PFSK-1 (cell line): ENCODE results near the gene TMEM43.

Experiments
- FOXP2 ChIP-seq: optimal IDR thresholded peaks from 2 replicates; pipeline ENCODE3; 2011; ENCODE audit warnings: borderline replicate concordance, control low read depth, inconsistent platforms; ENCODE audit not compliant: insufficient read depth; ENCODE audit errors: extremely low read length, extremely low read depth
- TAF1 ChIP-seq: IDR thresholded peaks from 2 replicates; pipeline ENCODE4 v1.6.1; 2012; ENCODE audit warnings: low read length, control low read depth, borderline replicate concordance; ENCODE audit not compliant: insufficient read depth
- TF ChIP-seq, protein P1 (sequence below), 2 experiments: IDR thresholded peaks; 2 replicates each; pipeline versions ENCODE4 v1.6.1 to v1.8.0; 2011 to 2012; ENCODE audit warnings: low read depth in 2 of 2, low read length in 2 of 2, control low read depth in 1 of 2, inconsistent platforms in 1 of 2, mild to moderate bottlenecking in 1 of 2, moderate library complexity in 1 of 2; ENCODE audit not compliant: insufficient read depth in 1 of 2

DNA sequence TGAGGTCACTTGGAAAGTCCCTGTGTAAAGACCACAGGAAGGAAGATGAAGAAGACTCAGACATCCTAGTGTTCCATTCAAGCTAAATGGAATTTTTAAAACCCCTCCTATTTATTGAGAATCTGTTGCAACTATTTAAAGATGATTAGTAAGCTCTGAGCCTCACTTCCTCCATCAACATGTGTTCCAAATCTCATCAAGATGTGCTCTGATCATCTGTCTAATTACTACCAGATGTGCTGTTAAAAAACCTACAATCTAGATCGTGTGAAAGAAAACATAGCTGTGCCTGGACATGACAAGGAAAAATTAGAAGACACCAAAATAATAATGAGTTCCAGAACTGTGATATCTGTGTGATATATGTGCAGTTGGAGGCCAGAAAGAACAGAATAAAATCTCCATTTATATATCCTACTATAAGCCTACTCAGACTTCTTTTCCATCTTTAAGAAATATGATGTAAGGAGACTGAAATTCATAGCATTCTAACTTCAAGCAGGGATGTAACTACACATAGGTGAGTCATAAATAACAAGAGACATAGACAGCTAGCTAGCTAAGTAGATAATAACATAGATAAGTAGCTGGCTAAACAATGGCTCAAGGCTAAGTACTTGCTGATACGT, 45.8 kb downstream of the TMEM43 start:
- TF ChIP-seq, protein P1, sequence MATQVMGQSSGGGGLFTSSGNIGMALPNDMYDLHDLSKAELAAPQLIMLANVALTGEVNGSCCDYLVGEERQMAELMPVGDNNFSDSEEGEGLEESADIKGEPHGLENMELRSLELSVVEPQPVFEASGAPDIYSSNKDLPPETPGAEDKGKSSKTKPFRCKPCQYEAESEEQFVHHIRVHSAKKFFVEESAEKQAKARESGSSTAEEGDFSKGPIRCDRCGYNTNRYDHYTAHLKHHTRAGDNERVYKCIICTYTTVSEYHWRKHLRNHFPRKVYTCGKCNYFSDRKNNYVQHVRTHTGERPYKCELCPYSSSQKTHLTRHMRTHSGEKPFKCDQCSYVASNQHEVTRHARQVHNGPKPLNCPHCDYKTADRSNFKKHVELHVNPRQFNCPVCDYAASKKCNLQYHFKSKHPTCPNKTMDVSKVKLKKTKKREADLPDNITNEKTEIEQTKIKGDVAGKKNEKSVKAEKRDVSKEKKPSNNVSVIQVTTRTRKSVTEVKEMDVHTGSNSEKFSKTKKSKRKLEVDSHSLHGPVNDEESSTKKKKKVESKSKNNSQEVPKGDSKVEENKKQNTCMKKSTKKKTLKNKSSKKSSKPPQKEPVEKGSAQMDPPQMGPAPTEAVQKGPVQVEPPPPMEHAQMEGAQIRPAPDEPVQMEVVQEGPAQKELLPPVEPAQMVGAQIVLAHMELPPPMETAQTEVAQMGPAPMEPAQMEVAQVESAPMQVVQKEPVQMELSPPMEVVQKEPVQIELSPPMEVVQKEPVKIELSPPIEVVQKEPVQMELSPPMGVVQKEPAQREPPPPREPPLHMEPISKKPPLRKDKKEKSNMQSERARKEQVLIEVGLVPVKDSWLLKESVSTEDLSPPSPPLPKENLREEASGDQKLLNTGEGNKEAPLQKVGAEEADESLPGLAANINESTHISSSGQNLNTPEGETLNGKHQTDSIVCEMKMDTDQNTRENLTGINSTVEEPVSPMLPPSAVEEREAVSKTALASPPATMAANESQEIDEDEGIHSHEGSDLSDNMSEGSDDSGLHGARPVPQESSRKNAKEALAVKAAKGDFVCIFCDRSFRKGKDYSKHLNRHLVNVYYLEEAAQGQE (IDR thresholded peaks at IDR 0.05; ENCODE audit: insufficient read depth in 1 of 2, low read depth in 2 of 2, low read length in 2 of 2) = no peak
- TF ChIP-seq FOXP2 (no peak), TAF1 (no peak)
